GM18498 (cell line): Measurements from ENCODE around the gene C6orf141.

Experiments used
- ATAC-seq: cut with Tn5 transposase; IDR thresholded peaks from one replicate; pipeline ENCODE4 v1.9.1; 2021; ENCODE audit warnings: mild to moderate bottlenecking, moderate library complexity; ENCODE audit not compliant: unreplicated experiment

Gene C6orf141

GRCh38 chr6:49550492-49551077, at the start of gene C6orf141:
Gene C6orf141 (plus strand): TSS chr6:49550668. CDS start chr6:49550793, 125 bp downstream.
- ATAC-seq: peak; percentile 77

GRCh38 chr6:49504666-49505065, 45.8 kb upstream of the C6orf141 start:
- no peak for ATAC-seq

- no peak for ATAC-seq
Observed at GRCh38 chr6:49506569-49507111, 43.8 kb upstream of the C6orf141 start.

GRCh38 chr6:49509342-49509741, 41.1 kb upstream of the C6orf141 start:
- ATAC-seq: no peak

GRCh38 chr6:49513153-49513989, 37.1 kb upstream of the C6orf141 start:
- no peak for ATAC-seq

GRCh38 chr6:49514571-49515484, 35.6 kb upstream of the C6orf141 start:
- ATAC-seq: no peak

- ATAC-seq: no peak
Observed at GRCh38 chr6:49515485-49516146, 34.9 kb upstream of the C6orf141 start.

- ATAC-seq: no peak
Observed at GRCh38 chr6:49516147-49516505, 34.3 kb upstream of the C6orf141 start.

GRCh38 chr6:49517919-49518318, 32.5 kb upstream of the C6orf141 start:
- no peak for ATAC-seq

- peak; percentile 99 for ATAC-seq
Observed at GRCh38 chr6:49519660-49520059, 30.8 kb upstream of the C6orf141 start.

GRCh38 chr6:49522710-49523593, 27.5 kb upstream of the C6orf141 start:
- no peak for ATAC-seq

GRCh38 chr6:49523901-49524300, 26.6 kb upstream of the C6orf141 start:
- no peak for ATAC-seq

- no peak for ATAC-seq
Observed at GRCh38 chr6:49524541-49524940, 25.9 kb upstream of the C6orf141 start.

GRCh38 chr6:49526598-49526997, 23.9 kb upstream of the C6orf141 start:
- no peak for ATAC-seq

- no peak for ATAC-seq
Observed at GRCh38 chr6:49527320-49527719, 23.1 kb upstream of the C6orf141 start.

- ATAC-seq: no peak
Observed at GRCh38 chr6:49528571-49528970, 21.9 kb upstream of the C6orf141 start.

GRCh38 chr6:49530141-49530776, 20.2 kb upstream of the C6orf141 start:
- ATAC-seq: no peak

GRCh38 chr6:49531774-49532569, 18.5 kb upstream of the C6orf141 start:
- peak; percentile 92 for ATAC-seq
